ENCODE results near the gene CENPX.

CENPX gene

DNA sequence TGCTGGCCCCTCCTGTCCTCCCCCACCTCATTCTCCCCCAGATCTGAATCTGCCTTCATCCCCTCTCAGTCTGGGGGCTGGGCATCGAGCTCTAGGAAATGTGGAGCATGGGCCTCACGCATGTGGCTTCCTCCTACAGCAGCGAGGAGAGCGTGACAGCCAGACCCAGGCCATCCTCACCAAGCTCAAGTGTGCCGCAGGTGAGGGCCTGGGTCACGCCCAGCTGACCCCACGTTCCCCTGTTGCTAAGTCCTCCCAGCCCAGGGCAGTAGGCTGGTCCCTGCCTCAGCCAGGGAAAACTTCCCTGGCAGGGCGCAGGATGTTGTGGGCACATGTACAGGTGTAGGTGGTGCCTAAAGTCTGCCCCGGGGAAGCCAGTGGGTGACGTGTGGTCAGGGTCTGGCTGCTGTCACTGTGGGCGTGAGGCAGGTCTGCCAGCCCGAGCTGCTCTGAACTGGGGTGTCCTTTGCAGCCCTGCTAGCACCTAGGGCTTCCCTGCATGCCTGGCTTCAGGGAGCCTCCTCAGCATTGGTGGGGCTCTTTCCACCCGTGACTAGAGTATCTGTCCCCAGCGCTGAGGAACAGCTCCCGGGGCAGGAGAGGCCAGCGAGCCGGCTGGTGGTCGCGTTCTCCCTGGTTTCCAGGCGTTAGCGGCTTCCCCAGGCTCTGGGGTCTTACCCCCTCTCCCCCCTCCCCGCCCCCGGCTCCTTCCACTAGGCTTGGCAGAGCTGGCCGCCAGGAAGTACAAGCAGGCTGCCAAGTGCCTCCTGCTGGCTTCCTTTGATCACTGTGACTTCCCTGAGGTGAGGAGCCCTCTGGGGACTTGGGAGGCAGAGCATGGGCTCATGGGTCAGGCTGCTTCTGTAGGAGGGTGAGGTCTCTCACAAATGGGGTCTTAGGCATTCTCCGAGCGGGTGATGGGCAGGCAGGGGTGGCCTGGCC lies 32.6 kb upstream of the CENPX start:
- Histone ChIP-seq H3K4me1 (ENCODE audit: control insufficient read depth in 5 of 5, insufficient read depth in 5 of 5, low read length in 5 of 5) (peaks cover 3 to 33% (median 28%) of the 10 kb centered on the region in 5 donors), H3K36me3 (ENCODE audit: control insufficient read depth in 5 of 5, insufficient read depth in 5 of 5, low read length in 5 of 5) (peaks cover 0 to 68% (median 66%) of the 10 kb centered on the region in 5 donors), H3K4me3 (ENCODE audit: low read depth in 1 of 5, low read length in 5 of 5) (no peak overlapping the region), H3K27ac (ENCODE audit: low read depth, low read length) (no peak overlapping the region), H3K27me3 (ENCODE audit: control insufficient read depth in 5 of 5, insufficient read depth in 4 of 5, low read length in 5 of 5) (no peaks in the 10 kb centered on the region), H3K9ac (ENCODE audit: low read length in 5 of 5) (no peak overlapping the region), H3K9me3 (ENCODE audit: control insufficient read depth in 5 of 5, low read length in 5 of 5) (no peaks in the 10 kb centered on the region)

DNA sequence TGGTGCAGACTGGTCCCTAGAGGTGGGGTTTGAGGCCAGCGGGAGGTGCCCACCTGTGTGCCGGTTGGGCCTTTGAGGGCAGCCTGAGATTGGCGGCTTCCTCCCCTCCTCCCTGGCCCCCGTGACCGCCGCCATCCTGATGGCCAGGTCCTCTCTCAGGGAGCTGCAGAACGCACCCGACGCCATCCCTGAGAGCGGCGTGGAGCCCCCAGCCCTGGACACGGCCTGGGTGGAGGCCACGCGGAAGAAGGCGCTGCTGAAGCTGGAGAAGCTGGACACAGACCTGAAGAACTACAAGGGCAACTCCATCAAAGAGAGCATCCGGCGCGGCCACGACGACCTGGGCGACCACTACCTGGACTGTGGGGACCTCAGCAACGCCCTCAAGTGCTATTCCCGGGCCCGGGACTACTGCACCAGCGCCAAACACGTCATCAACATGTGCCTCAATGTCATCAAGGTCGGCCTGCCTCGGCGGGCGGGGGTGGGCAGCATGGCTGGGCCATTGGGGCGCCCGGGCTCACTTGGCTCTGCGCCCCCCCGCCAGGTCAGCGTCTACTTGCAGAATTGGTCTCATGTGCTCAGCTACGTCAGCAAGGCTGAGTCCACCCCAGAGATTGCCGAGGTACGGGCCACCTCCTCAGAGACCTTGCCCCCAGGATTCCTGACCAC lies 31.8 kb upstream of the CENPX start:
- Histone ChIP-seq H3K27ac (ENCODE audit: low read depth, low read length) (no peak overlapping the region), H3K4me1 (ENCODE audit: control insufficient read depth in 5 of 5, insufficient read depth in 5 of 5, low read length in 5 of 5) (peaks cover 3 to 39% (median 33%) of the 10 kb centered on the region in 5 donors), H3K9me3 (ENCODE audit: control insufficient read depth in 5 of 5, low read length in 5 of 5) (no peaks in the 10 kb centered on the region), H3K27me3 (ENCODE audit: control insufficient read depth in 5 of 5, insufficient read depth in 4 of 5, low read length in 5 of 5) (no peaks in the 10 kb centered on the region), H3K9ac (ENCODE audit: low read length in 5 of 5) (no peak overlapping the region), H3K36me3 (ENCODE audit: control insufficient read depth in 5 of 5, insufficient read depth in 5 of 5, low read length in 5 of 5) (peaks cover 0 to 67% (median 61%) of the 10 kb centered on the region in 5 donors), H3K4me3 (ENCODE audit: low read depth in 1 of 5, low read length in 5 of 5) (no peak overlapping the region)

DNA sequence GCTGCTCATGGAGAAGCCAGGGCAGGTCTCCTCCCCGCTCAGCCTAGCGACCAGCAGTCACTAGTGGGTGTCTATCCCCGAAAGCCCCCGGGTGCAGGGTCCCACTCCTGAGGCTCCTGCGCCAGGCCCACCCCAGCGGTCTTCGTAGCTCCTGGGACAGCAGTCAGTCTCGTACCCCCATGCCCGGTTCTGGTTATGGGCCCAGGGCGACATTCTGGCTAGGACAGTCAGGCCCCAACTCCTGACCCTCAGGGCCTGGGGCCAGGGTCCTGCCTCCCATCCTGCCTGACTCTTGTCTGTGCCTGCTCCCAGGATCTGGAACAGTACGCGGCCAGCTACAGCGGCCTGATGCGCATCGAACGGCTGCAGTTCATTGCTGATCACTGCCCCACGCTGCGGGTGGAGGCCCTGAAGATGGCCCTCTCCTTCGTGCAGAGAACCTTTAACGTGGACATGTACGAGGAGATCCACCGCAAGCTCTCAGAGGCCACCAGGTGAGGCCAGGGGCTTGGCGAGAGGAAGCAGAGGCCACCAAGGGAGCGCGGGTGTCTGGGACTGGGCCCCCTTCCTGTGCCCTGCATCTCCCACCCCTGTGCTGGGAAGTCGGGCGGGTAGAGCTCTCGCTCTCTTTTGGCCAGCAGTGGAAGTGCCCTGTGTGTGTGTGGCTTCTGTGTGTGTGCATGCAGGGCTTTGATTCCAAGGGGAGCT lies 31.0 kb upstream of the CENPX start:
- Histone ChIP-seq H3K9ac (ENCODE audit: low read length in 5 of 5) (peak overlapping the region in 1 of 5 donors; percentile 92), H3K27ac (ENCODE audit: low read depth, low read length) (no peak overlapping the region), H3K9me3 (ENCODE audit: control insufficient read depth in 5 of 5, low read length in 5 of 5) (no peaks in the 10 kb centered on the region), H3K27me3 (ENCODE audit: control insufficient read depth in 5 of 5, insufficient read depth in 4 of 5, low read length in 5 of 5) (no peaks in the 10 kb centered on the region), H3K4me1 (ENCODE audit: control insufficient read depth in 5 of 5, insufficient read depth in 5 of 5, low read length in 5 of 5) (peaks cover 3 to 39% (median 33%) of the 10 kb centered on the region in 5 donors), H3K36me3 (ENCODE audit: control insufficient read depth in 5 of 5, insufficient read depth in 5 of 5, low read length in 5 of 5) (peaks cover 0 to 67% (median 58%) of the 10 kb centered on the region in 5 donors), H3K4me3 (ENCODE audit: low read depth in 1 of 5, low read length in 5 of 5) (no peak overlapping the region)

DNA sequence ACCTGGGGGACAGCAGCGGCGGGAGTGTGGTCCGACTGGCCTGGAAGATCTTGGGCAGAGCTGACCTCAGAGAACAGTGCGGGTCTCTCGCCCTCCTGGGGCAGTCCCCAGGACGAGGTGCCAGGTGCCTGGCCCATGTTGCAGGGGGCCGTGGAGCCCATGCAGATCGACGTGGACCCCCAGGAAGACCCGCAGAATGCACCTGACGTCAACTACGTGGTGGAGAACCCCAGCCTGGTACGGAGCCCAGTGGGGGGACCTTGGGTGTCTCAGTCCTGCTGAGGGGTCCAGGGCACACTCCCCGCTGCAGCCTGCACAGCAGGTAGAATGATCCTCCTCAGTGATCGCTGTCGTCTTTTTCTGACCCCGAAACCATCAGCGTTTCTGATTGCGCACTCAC lies 30.5 kb upstream of the CENPX start:
- H3K4me3 ChIP-seq (ENCODE audit: low read depth in 1 of 5, low read length in 5 of 5) = peak overlapping the region in 2 of 5 donors; percentile 6 to 83
- H3K36me3 ChIP-seq (ENCODE audit: control insufficient read depth in 5 of 5, insufficient read depth in 5 of 5, low read length in 5 of 5) = peaks cover 0 to 66% (median 58%) of the 10 kb centered on the region in 5 donors
- peak overlapping the region in 2 of 5 donors; percentile 86 to 92 for H3K9ac ChIP-seq (ENCODE audit: low read length in 5 of 5)

DNA sequence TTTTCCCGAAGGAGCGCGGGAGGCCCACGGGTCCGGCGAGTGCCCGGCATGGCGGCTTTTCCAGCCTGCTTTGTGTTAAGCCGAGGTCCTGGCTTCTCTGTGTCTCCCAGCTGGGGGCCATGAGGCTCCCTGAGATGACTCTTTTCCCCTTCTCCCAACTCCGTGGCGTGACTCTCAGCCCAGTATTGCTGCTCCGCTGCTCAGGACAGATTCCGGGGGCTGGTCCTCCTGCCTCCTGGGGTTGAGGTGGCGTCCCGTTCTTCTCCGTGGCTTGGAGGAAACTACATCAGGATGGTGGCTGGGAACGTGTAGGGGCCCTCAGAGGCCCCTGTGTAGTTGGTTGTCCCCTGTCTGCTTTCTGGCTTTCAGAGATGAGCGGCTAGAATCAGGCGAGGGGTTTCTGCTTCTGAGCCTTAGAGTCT lies 30.0 kb upstream of the CENPX start:
- peaks cover 3 to 39% (median 33%) of the 10 kb centered on the region in 5 donors for H3K4me1 ChIP-seq (ENCODE audit: control insufficient read depth in 5 of 5, insufficient read depth in 5 of 5, low read length in 5 of 5)
- no peak overlapping the region for H3K27ac ChIP-seq (ENCODE audit: low read depth, low read length)
- peaks cover 0 to 66% (median 58%) of the 10 kb centered on the region in 5 donors for H3K36me3 ChIP-seq (ENCODE audit: control insufficient read depth in 5 of 5, insufficient read depth in 5 of 5, low read length in 5 of 5)
- H3K27me3 ChIP-seq (ENCODE audit: control insufficient read depth in 5 of 5, insufficient read depth in 4 of 5, low read length in 5 of 5) = no peaks in the 10 kb centered on the region
- no peaks in the 10 kb centered on the region for H3K9me3 ChIP-seq (ENCODE audit: control insufficient read depth in 5 of 5, low read length in 5 of 5)
- H3K4me3 ChIP-seq (ENCODE audit: low read depth in 1 of 5, low read length in 5 of 5) = peak overlapping the region; percentile 67 to 83 (median 79)
- H3K9ac ChIP-seq (ENCODE audit: low read length in 5 of 5) = peak overlapping the region; percentile 68 to 92 (median 82)

More for the DNA sequence above, 30.5 kb upstream of the CENPX start:
- Histone ChIP-seq H3K27me3 (ENCODE audit: control insufficient read depth in 5 of 5, insufficient read depth in 4 of 5, low read length in 5 of 5) (no peaks in the 10 kb centered on the region), H3K4me1 (ENCODE audit: control insufficient read depth in 5 of 5, insufficient read depth in 5 of 5, low read length in 5 of 5) (peaks cover 3 to 39% (median 33%) of the 10 kb centered on the region in 5 donors), H3K9me3 (ENCODE audit: control insufficient read depth in 5 of 5, low read length in 5 of 5) (no peaks in the 10 kb centered on the region), H3K27ac (ENCODE audit: low read depth, low read length) (no peak overlapping the region)

DNA sequence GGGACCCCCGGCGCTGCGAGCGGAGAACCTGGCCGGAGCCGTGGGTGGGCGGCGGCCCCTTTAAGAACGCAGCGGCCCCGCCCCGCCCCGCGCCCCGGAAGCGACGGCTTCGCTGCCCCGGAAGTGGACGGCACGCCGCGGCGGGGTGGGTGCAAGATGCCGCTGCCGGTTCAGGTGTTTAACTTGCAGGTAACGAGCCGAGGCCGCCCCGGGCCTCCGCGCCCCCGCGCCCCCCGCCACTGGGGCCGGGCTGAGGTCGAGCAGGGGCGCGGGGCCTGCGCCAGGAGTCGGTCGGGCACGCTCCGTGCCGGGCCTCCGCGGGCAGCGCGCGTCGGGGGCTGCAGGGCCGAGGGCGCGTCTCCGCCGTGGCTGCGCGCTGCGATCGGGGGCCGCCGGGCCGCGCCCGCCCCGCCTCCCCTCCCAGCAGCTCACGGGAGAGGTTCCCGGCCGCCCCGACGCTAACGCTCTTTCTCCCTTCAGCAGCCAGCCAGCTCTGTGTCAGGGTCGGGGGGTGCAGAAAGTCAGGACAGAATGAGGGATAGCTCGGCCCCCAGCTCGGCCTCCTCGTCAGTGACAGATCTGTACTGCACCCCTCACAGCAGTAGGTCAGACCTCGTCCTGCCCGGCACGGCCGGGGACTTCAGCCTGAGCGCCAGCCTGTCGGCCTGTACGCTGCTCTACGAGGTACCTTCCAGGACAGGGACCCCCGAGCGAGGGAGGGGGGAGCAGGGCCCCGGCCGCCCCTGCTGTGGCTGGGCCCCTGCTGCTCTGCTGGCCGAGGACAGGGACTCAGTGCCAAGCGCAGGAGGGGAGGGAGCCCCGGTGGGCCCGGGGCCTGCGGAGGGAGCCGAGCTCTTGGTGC lies 29.3 kb upstream of the CENPX start, which contains the start of the genes GPS1 and RFNG:
GPS1 (plus strand) TSS at position 123 of the 862 bp plus-strand sequence; CDS start at position 157, 34 bp downstream.
RFNG (minus strand) TSS at position 36 of the 862 bp plus-strand sequence. CDS start 45 bp downstream, outside the sequence.
- H3K27me3 ChIP-seq (ENCODE audit: control insufficient read depth in 5 of 5, insufficient read depth in 4 of 5, low read length in 5 of 5) = no peaks in the 10 kb centered on the region
- H3K27ac ChIP-seq (ENCODE audit: low read depth, low read length) = no peak within 1 kb of the TSS
- H3K9me3 ChIP-seq (ENCODE audit: control insufficient read depth in 5 of 5, low read length in 5 of 5) = no peaks in the 10 kb centered on the region
- H3K4me3 ChIP-seq (ENCODE audit: low read depth in 1 of 5, low read length in 5 of 5) = peak within 1 kb of the TSS; percentile 67 to 83 (median 79)
- peaks cover 0 to 66% (median 57%) of the 10 kb centered on the region in 5 donors for H3K36me3 ChIP-seq (ENCODE audit: control insufficient read depth in 5 of 5, insufficient read depth in 5 of 5, low read length in 5 of 5)
- peak within 1 kb of the TSS; percentile 68 to 92 (median 82) for H3K9ac ChIP-seq (ENCODE audit: low read length in 5 of 5)
- peaks cover 4 to 39% (median 33%) of the 10 kb centered on the region in 5 donors for H3K4me1 ChIP-seq (ENCODE audit: control insufficient read depth in 5 of 5, insufficient read depth in 5 of 5, low read length in 5 of 5)

DNA sequence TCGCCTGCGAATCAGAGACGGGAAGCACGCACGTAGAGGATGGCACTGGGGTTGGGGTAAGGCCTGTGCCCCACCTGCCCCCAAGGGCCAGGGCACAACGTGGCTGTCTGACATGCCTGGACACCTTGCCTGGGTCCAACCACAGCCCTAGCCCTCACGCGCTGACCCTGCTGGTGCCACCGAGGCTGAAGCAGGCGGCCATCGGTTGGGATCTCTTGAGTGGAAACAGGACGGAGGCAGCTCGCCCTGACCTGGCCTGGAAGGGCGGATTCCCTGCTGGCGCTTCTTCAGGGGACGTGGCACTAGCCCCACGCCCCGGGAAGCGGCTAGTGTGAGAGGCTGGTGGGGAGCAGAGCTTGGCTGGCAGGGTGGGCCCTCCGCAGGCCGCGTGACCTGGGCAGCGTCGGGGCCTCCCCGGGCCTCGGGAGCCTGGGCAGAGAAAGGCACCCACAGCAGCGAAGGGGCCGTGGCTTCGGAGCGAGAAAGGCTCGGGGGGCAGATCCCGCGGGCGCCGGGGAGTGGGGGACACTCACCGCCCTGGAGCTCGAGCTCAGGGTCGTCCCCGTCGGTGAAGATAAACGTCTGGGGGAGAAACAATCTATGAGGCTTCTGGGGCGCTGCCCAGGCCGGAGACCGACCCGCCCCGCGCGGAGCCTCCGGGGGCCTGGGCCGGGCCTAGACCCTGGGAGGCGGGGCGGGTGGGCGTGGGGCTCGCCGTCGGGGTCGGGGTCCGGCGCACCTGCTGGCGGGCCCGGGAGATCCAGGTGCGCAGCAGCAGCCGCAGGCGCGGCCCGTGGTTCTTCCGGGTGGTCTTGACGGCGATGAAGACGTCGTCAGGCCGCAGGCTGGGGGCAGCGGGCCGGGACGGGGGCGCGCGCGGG lies 28.3 kb upstream of the CENPX start:
- peak overlapping the region in 4 of 5 donors; percentile 70 to 83 (median 80) for H3K4me3 ChIP-seq (ENCODE audit: low read depth in 1 of 5, low read length in 5 of 5)
- peaks cover 4 to 43% (median 33%) of the 10 kb centered on the region in 5 donors for H3K4me1 ChIP-seq (ENCODE audit: control insufficient read depth in 5 of 5, insufficient read depth in 5 of 5, low read length in 5 of 5)
- no peaks in the 10 kb centered on the region for H3K9me3 ChIP-seq (ENCODE audit: control insufficient read depth in 5 of 5, low read length in 5 of 5)
- peak overlapping the region in 4 of 5 donors; percentile 54 to 88 (median 78) for H3K9ac ChIP-seq (ENCODE audit: low read length in 5 of 5)
- H3K27me3 ChIP-seq (ENCODE audit: control insufficient read depth in 5 of 5, insufficient read depth in 4 of 5, low read length in 5 of 5) = no peaks in the 10 kb centered on the region
- H3K36me3 ChIP-seq (ENCODE audit: control insufficient read depth in 5 of 5, insufficient read depth in 5 of 5, low read length in 5 of 5) = peaks cover 0 to 60% (median 48%) of the 10 kb centered on the region in 5 donors
- no peak overlapping the region for H3K27ac ChIP-seq (ENCODE audit: low read depth, low read length)

DNA sequence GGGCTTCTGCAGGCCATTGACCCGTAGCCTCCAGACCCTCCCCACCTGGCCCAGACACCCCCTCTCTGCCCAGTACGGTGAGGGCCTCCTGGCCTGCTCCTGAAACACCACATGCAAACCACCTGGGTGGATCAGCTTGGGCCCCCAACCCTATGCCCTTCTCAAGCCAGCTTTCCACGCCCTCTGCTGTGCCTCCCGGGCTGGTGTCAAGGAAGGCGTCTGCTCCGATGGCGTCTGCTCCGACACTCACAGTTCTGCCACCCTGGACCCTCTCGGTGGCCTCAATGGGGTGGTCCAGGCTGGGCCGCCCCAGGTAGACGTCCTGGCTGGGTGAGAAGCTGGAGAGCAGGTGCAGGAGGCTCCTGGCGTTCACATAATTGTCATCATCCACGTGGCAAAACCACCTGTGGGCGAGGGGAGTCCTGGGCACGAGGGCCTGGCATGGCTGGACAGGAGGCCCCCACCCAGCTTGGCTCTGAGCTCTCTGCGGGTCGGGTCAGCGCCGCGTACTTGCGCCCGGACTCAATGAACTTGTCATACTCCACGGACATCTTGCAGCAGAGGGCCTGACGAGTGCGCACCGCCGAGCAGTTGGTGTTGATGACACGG lies 27.6 kb upstream of the CENPX start:
- Histone ChIP-seq H3K27me3 (ENCODE audit: control insufficient read depth in 5 of 5, insufficient read depth in 4 of 5, low read length in 5 of 5) (no peaks in the 10 kb centered on the region), H3K36me3 (ENCODE audit: control insufficient read depth in 5 of 5, insufficient read depth in 5 of 5, low read length in 5 of 5) (peaks cover 0 to 54% (median 42%) of the 10 kb centered on the region in 5 donors), H3K27ac (ENCODE audit: low read depth, low read length) (no peak overlapping the region), H3K4me1 (ENCODE audit: control insufficient read depth in 5 of 5, insufficient read depth in 5 of 5, low read length in 5 of 5) (peaks cover 4 to 42% (median 33%) of the 10 kb centered on the region in 5 donors), H3K9ac (ENCODE audit: low read length in 5 of 5) (peak overlapping the region in 2 of 5 donors; percentile 83 to 88), H3K4me3 (ENCODE audit: low read depth in 1 of 5, low read length in 5 of 5) (peak overlapping the region in 4 of 5 donors; percentile 70 to 83 (median 80)), H3K9me3 (ENCODE audit: control insufficient read depth in 5 of 5, low read length in 5 of 5) (no peaks in the 10 kb centered on the region)
